Measurements from ENCODE around the gene CTDSPL.

Gene CTDSPL

GRCh38 chr3:37862219-37862902 lies 681 bp downstream of the CTDSPL start:
- H3K9me3 Mint-ChIP-seq, result no peaks in the 10 kb centered on the region
- H3K36me3 Mint-ChIP-seq (ENCODE audit: low read depth), result peaks cover 6% of the 10 kb centered on the region
- peak overlapping the region; percentile 86 for H3K4me3 Mint-ChIP-seq
- H3K27me3 Mint-ChIP-seq, result peaks cover 11% of the 10 kb centered on the region
- intact Hi-C loops (cut with micrococcal nuclease), result no loop called here
- peaks cover 34% of the 10 kb centered on the region for H3K4me1 Mint-ChIP-seq (ENCODE audit: low read depth)
- peak overlapping the region; percentile 74 for H3K27ac Mint-ChIP-seq

DNA sequence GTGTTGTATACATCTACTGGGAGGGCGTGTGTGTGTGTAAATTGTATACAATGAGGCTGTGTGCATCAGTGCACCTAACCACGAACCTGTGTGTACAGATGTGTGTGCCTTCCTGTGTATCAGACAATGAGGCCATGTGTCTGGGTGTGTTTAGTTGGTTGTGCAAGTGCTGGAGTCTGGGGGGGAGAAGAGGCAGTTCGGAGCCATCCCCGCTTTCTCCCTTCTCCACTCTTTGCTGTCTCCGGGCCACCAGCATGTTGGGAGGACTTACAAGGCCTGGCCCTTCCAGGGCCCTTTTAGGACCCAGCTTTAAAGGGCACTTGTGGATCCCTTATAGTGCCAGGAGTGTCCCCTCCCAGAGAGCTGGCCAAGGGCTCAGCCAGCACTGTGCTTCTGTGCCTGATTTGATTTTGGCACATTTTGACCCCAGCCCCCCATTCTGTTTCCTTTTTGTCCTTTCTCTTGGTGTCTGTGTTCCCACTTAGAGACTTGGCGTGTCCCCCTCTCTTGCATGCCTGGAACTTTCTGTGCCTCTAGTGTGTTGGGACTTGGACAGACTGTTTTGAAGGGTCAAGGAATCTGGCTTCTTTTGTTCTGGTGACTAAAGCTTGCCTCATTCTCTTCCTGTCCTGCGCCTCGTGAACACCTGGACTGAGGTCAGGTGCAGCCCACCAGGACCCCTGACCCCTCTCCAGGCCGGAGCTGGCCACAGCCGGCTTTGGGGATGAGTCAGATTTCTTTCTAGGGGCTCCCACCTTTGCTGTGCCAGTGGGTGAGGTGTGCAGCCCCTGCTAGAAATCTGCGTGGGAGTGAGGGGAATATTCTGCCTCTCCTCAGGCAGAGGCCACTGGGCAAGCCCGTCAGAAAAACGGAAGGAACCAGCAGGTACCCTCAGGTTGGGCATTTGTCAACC lies 1.5 kb downstream of the CTDSPL start:
- Mint-ChIP-seq H3K36me3 (ENCODE audit: low read depth) (peaks cover 6% of the 10 kb centered on the region), H3K27me3 (peaks cover 11% of the 10 kb centered on the region), H3K9me3 (no peaks in the 10 kb centered on the region), H3K4me3 (peak overlapping the region; percentile 86), H3K4me1 (ENCODE audit: low read depth) (peaks cover 29% of the 10 kb centered on the region), H3K27ac (peak overlapping the region; percentile 74)
- intact Hi-C loops (cut with micrococcal nuclease), result no loop called here

DNA sequence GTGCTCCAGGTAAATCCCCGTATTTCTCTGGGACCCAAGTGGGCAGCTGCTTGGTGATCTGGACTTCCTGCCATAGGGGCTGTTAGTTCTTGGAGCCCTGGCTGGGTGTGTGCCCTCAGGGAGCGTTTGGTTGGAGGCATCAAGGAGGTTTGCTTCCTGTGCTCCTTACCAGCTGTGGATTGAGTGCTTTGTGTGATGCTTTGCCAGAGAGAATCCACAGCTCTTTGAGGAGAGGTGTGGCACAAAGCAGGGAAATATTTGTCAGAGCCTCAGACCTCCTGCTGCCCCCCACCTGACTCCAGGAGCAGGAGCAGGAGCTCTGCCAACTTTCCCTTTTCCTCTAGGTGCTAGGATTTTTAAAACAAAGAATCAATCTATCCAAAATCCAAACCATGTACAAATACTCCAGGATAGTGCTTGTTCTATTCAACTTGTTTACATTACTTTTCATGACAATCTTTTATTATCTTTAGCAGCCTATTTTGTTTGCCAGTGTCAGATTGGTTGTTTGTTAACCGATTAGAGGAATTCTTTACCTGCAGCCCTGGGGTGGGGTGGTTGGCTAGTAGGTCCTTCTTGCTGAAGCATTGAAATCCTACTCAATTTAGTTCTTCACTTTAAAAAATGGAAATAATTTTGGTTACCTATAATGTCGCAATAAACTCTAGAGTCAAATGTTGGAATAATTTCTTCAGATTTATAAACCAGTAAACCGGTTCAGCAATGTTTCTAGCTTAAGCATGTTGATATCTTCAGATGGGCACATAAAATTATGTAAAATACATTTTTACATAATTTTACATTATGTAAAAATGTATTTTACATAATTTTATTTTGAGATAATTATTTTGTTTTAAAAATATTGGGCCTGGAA lies 2.5 kb downstream of the CTDSPL start:
- Mint-ChIP-seq H3K9me3 (no peaks in the 10 kb centered on the region), H3K4me1 (ENCODE audit: low read depth) (peaks cover 29% of the 10 kb centered on the region), H3K36me3 (ENCODE audit: low read depth) (peaks cover 6% of the 10 kb centered on the region), H3K27ac (no peak overlapping the region), H3K4me3 (no peak overlapping the region), H3K27me3 (peaks cover 11% of the 10 kb centered on the region)
- intact Hi-C loops (cut with micrococcal nuclease), result no loop called here

DNA sequence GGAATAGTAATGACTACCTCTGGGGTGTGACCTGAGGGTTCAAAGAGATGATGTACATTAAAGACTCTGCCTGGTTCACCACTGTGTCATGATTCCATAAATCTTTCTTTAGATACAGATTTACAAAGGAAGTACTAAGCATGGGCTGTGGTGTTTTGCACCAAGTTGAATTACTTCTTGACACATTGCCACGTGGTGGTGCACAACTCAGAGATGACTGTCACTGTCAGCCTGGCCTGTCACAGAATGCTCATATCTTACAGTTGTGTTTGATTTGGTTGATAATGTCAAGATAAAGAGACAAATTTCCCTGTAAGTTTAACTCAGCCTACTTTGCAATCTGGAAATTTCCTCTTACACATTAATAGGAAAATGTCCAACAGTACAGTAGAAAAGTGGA lies 3.2 kb downstream of the CTDSPL start:
- H3K9me3 Mint-ChIP-seq, result peaks cover under 1% of the 10 kb centered on the region
- H3K4me3 Mint-ChIP-seq, result no peak overlapping the region
- H3K36me3 Mint-ChIP-seq (ENCODE audit: low read depth), result peaks cover 6% of the 10 kb centered on the region
- H3K27me3 Mint-ChIP-seq, result peaks cover 11% of the 10 kb centered on the region
- intact Hi-C loops (cut with micrococcal nuclease), result no loop called here
- no peak overlapping the region for H3K27ac Mint-ChIP-seq
- peaks cover 27% of the 10 kb centered on the region for H3K4me1 Mint-ChIP-seq (ENCODE audit: low read depth)

DNA sequence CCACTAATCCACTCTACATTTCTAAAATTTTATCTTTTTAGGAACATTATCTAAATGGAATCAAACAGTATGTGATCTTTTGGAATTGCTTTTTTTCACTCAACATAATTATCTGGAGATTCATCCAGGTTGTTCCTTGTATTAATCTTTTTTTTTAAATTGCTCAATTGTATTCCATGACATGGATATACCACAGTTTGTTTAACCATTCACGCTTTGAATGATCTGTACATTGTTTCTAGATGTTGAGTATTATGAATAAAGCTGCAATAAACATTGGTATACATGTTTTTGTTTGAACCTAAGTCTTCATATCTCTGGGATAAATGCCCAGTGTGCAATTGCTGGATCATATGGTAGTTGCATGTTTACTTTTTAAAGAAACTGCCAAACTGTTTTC lies 5.5 kb downstream of the CTDSPL start:
- Mint-ChIP-seq H3K4me1 (ENCODE audit: low read depth) (peaks cover 13% of the 10 kb centered on the region), H3K4me3 (no peak overlapping the region), H3K36me3 (ENCODE audit: low read depth) (peaks cover 19% of the 10 kb centered on the region), H3K27ac (no peak overlapping the region), H3K9me3 (peaks cover 23% of the 10 kb centered on the region), H3K27me3 (peaks cover 10% of the 10 kb centered on the region)
- intact Hi-C loops (cut with micrococcal nuclease), result no loop called here

DNA sequence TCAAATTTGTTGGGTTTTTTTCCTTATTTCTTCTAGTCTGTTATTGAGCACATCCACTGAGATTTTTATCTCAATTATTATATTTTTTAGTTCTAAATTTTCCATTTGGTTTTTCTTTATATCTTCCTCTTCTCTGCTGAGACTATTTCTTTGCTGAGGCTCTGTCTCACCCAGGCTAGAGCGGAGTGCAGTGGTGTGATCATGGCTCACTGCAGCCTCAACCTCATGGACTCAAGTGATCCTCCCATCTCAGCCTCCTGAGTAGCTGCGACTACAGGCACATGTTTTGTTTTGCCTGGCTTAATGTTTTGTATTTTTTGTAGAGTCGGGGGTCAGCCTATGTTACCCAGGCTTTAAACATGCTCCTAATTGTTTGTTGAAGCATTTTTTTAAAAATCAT lies 10.2 kb downstream of the CTDSPL start:
- Mint-ChIP-seq H3K36me3 (ENCODE audit: low read depth) (peaks cover 20% of the 10 kb centered on the region), H3K4me3 (no peak overlapping the region), H3K27ac (no peak overlapping the region), H3K9me3 (peaks cover 25% of the 10 kb centered on the region), H3K4me1 (ENCODE audit: low read depth) (no peaks in the 10 kb centered on the region), H3K27me3 (no peaks in the 10 kb centered on the region)
- intact Hi-C loops (cut with micrococcal nuclease), result no loop called here

- Mint-ChIP-seq H3K9me3 (peaks cover 32% of the 10 kb centered on the region), H3K27me3 (no peaks in the 10 kb centered on the region), H3K36me3 (ENCODE audit: low read depth) (peaks cover 26% of the 10 kb centered on the region), H3K4me1 (ENCODE audit: low read depth) (peaks cover 7% of the 10 kb centered on the region), H3K4me3 (no peak overlapping the region), H3K27ac (no peak overlapping the region)
- intact Hi-C loops (cut with micrococcal nuclease), result no loop called here
Measured at GRCh38 chr3:37872413-37873160, 10.9 kb downstream of the CTDSPL start.

DNA sequence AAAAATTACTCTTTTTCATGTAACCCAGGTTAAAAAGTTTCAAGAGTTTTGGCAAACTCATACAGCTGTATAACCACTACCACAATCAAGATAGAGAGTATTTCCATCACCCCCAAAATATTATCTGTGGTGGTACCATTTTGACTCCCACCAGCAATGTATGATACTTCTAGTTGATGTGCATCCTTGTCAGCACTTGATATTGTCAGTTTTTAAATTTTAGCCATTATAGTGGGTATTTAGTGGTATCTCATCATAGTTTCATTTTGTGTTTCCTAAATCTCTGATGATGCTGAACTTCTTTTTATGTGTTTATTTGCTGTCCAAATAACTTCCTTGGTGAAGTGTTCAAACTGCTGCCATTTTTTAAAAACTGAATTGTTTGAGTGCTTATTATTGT lies 14.6 kb downstream of the CTDSPL start:
- no peak overlapping the region for H3K4me3 Mint-ChIP-seq
- intact Hi-C loops (cut with micrococcal nuclease), result no loop called here

GRCh38 chr3:37882711-37883110 lies 21.0 kb downstream of the CTDSPL start:
- Mint-ChIP-seq H3K4me1 (ENCODE audit: low read depth) (peaks cover 30% of the 10 kb centered on the region), H3K27me3 (no peaks in the 10 kb centered on the region), H3K36me3 (ENCODE audit: low read depth) (peaks cover 5% of the 10 kb centered on the region), H3K27ac (no peak overlapping the region), H3K9me3 (peaks cover 5% of the 10 kb centered on the region), H3K4me3 (no peak overlapping the region)
- intact Hi-C loops (cut with micrococcal nuclease), result no loop called here

More for the DNA sequence above, 14.6 kb downstream of the CTDSPL start:
- H3K4me1 Mint-ChIP-seq (ENCODE audit: low read depth), result peaks cover 13% of the 10 kb centered on the region
- H3K27ac Mint-ChIP-seq, result no peak overlapping the region
- H3K36me3 Mint-ChIP-seq (ENCODE audit: low read depth), result peaks cover 26% of the 10 kb centered on the region
- H3K27me3 Mint-ChIP-seq, result no peaks in the 10 kb centered on the region
- peaks cover 23% of the 10 kb centered on the region for H3K9me3 Mint-ChIP-seq

DNA sequence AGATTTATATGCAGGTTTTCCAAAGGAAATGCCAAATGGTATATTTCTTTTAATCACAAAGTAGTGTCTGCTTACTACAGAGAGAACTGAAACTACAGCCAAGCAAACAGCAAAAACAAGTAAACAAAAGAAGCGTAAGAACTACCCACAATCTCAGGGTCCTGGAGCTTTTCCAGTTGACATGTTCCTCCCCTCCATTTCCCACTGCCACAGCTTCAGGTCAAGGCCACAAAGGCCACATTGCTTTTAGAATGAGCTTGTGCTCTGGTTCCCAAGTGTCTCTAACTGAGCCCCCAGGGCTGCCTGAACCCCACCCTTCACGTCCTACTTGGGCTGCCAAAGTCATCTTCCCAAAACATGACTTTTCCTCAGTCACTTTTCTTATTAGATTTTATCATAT lies 24.1 kb downstream of the CTDSPL start:
- Mint-ChIP-seq H3K9me3 (no peaks in the 10 kb centered on the region), H3K4me3 (peak overlapping the region; percentile 14), H3K27ac (peak overlapping the region; percentile 65), H3K36me3 (ENCODE audit: low read depth) (no peaks in the 10 kb centered on the region), H3K4me1 (ENCODE audit: low read depth) (peaks cover 45% of the 10 kb centered on the region), H3K27me3 (no peaks in the 10 kb centered on the region)
- intact Hi-C loops (cut with micrococcal nuclease), result no loop called here

DNA sequence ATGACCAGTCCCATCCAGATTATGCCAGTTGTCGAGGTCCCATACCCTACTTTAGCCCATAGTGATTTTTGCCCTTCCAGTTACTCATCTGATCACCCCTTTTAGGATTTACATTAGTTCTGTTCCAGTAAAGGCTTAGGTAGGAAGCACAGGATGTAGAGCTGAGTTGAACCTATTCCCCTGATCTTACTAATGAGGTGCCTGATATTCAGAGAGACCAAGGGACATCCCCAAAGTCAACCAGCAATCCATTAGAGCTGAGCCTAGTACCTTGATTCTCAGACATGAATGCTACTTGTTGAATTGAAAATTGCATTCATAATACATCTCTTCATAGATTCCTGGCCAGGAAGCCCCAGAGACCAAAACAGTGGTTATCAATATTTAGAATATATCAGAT lies 24.7 kb downstream of the CTDSPL start:
- no peaks in the 10 kb centered on the region for H3K36me3 Mint-ChIP-seq (ENCODE audit: low read depth)
- intact Hi-C loops (cut with micrococcal nuclease), result no loop called here

DNA sequence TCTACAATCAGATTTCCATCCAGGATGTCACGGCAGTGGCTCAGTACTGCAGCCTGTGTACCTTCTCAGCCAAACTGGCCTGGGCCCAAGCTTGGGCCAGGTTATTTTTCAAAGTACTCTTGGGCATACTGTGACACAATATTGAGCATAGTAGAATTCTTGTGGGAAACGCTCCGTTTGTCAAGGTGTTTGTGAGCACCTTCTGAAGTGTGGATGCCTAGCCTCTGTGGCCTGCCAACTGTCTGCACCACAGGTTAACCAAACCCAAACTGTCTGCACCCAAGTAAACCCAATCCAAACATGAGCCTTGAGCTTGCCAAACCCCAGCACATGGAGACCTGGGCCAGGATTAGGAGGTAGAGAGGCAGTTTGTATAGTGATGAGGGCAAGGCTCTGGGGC lies 25.4 kb downstream of the CTDSPL start:
- H3K4me3 Mint-ChIP-seq, result no peak overlapping the region

More for the DNA sequence above, 24.7 kb downstream of the CTDSPL start:
- H3K4me1 Mint-ChIP-seq (ENCODE audit: low read depth), result peaks cover 50% of the 10 kb centered on the region
- peak overlapping the region; percentile 65 for H3K27ac Mint-ChIP-seq
- H3K9me3 Mint-ChIP-seq, result no peaks in the 10 kb centered on the region
- H3K27me3 Mint-ChIP-seq, result no peaks in the 10 kb centered on the region
- H3K4me3 Mint-ChIP-seq, result no peak overlapping the region

GRCh38 chr3:37887824-37888223 lies 26.1 kb downstream of the CTDSPL start:
- no peak overlapping the region for H3K4me3 Mint-ChIP-seq
- H3K27ac Mint-ChIP-seq, result no peak overlapping the region
- no peaks in the 10 kb centered on the region for H3K36me3 Mint-ChIP-seq (ENCODE audit: low read depth)
- no peaks in the 10 kb centered on the region for H3K9me3 Mint-ChIP-seq
- intact Hi-C loops (cut with micrococcal nuclease), result no loop called here
- H3K27me3 Mint-ChIP-seq, result no peaks in the 10 kb centered on the region
- H3K4me1 Mint-ChIP-seq (ENCODE audit: low read depth), result peaks cover 55% of the 10 kb centered on the region

More for the DNA sequence above, 25.4 kb downstream of the CTDSPL start:
- intact Hi-C loops (cut with micrococcal nuclease), result no loop called here
- Mint-ChIP-seq H3K27me3 (no peaks in the 10 kb centered on the region), H3K4me1 (ENCODE audit: low read depth) (peaks cover 50% of the 10 kb centered on the region), H3K27ac (no peak overlapping the region), H3K9me3 (no peaks in the 10 kb centered on the region), H3K36me3 (ENCODE audit: low read depth) (no peaks in the 10 kb centered on the region)

Data from dendritic cell treated with granulocyte-macrophage colony-stimulating factor and Interleukin-4, amounts not matched to agents 40 ng/mL and 50 ng/mL, for 4 days (primary cell).